Muscle of leg (tissue), 11 donors: ENCODE results near the gene KLC1. TPM values are rescaled to one million over a fixed set of nuclear protein-coding genes. Genes with fewer than 3 reads are reported as not detected.

Source experiments
- DNase-seq: peaks from one replicate; pipeline ENCODE4 v3.0.0; 2013
- H3K27ac ChIP-seq: one replicate; pipeline ENCODE4 v1.5.1; 2013; ENCODE audit warnings: mild to moderate bottlenecking, low read length, control low read depth
- H3K27me3 ChIP-seq: one replicate; pipeline ENCODE4 v1.6.1; 2013; ENCODE audit warnings: low read length; ENCODE audit not compliant: control insufficient read depth, insufficient read depth
- H3K36me3 ChIP-seq: one replicate; pipeline ENCODE4 v1.6.1; 2013; ENCODE audit warnings: low read length; ENCODE audit not compliant: control insufficient read depth, insufficient read depth
- H3K4me1 ChIP-seq: one replicate; pipeline ENCODE4 v1.6.1; 2013; ENCODE audit warnings: low read length; ENCODE audit not compliant: control insufficient read depth, insufficient read depth
- H3K4me3 ChIP-seq: one replicate; pipeline ENCODE4 v1.5.1; 2013; ENCODE audit warnings: low read length, control low read depth
- H3K9me3 ChIP-seq: replicated peaks from 2 replicates; pipeline ENCODE4 v1.6.1; 2013; ENCODE audit warnings: low read depth, low read length; ENCODE audit not compliant: control insufficient read depth
- WGBS: methylation state at CpG from one replicate; pipeline ENCODE4 v1.1.5; 2013; ENCODE audit warnings: missing lambda C conversion rate; ENCODE audit not compliant: insufficient coverage; 5-methylcytosine and 5-hydroxymethylcytosine counted together
- polyA plus RNA-seq, 8 donors: library from polyadenylated mRNA; unstranded; fragments of 120-200 nt; gene quantifications; one replicate each; pipeline versions ENCODE4 v1.2.1 to v1.2.3, GENCODE V29; 2013; ENCODE audit warnings: inconsistent platforms in 1 of 8, low replicate concordance in 1 of 8; ENCODE audit not compliant: insufficient read length in 8 of 8, insufficient read depth in 1 of 8
- total RNA-seq: library from RNA; stranded (reverse); fragments of 120-200 nt; gene quantifications from one replicate; pipeline ENCODE4 v1.2.4, GENCODE V29; 2013

The KLC1 gene
- total and polyA plus RNA-seq, 9 donors: 82.9 to 115 (median 104) TPM

- WGBS: 53% methylated on average over 15 of the region's 16 CpGs
- DNase-seq: peak; percentile 37
- no peak overlapping the region for H3K27ac ChIP-seq
These were observed 5.0 kb upstream of the KLC1 start for GRCh38 chr14:103623883-103624482.

GRCh38 chr14:103624860-103625259 is 4.2 kb upstream of the KLC1 start:
- Histone ChIP-seq H3K4me3 (no peak overlapping the region), H3K9me3 (no peaks in the 10 kb centered on the region), H3K4me1 (peaks cover 40% of the 10 kb centered on the region), H3K27ac (no peak overlapping the region), H3K27me3 (peaks cover 4% of the 10 kb centered on the region), H3K36me3 (no peaks in the 10 kb centered on the region)
- 25% methylated on average over 5 of the region's 10 CpGs for WGBS
- no peak for DNase-seq

More at GRCh38 chr14:103623883-103624482, 5.0 kb upstream of the KLC1 start:
- Histone ChIP-seq H3K27me3 (peaks cover 4% of the 10 kb centered on the region), H3K9me3 (no peaks in the 10 kb centered on the region), H3K36me3 (no peaks in the 10 kb centered on the region), H3K4me3 (no peak overlapping the region), H3K4me1 (peaks cover 40% of the 10 kb centered on the region)

- no peaks in the 10 kb centered on the region for H3K9me3 ChIP-seq
- no peak overlapping the region for H3K27ac ChIP-seq
- 56% methylated on average over 7 of the region's 11 CpGs for WGBS
- no peak overlapping the region for H3K4me3 ChIP-seq
- peaks cover 43% of the 10 kb centered on the region for H3K4me1 ChIP-seq
- no peak for DNase-seq
- H3K36me3 ChIP-seq: no peaks in the 10 kb centered on the region
- peaks cover 4% of the 10 kb centered on the region for H3K27me3 ChIP-seq
These were observed 3.5 kb upstream of the KLC1 start for GRCh38 chr14:103625356-103626095.

GRCh38 chr14:103626146-103626850 is 2.7 kb upstream of the KLC1 start:
- H3K36me3 ChIP-seq: no peaks in the 10 kb centered on the region
- H3K27me3 ChIP-seq: peaks cover 4% of the 10 kb centered on the region
- no peaks in the 10 kb centered on the region for H3K9me3 ChIP-seq
- H3K4me1 ChIP-seq: peaks cover 47% of the 10 kb centered on the region
- 69% methylated on average over 3 of the region's 5 CpGs for WGBS
- peak; percentile 67 for DNase-seq
- no peak overlapping the region for H3K4me3 ChIP-seq
- no peak overlapping the region for H3K27ac ChIP-seq

GRCh38 chr14:103627073-103628025 is 1.7 kb upstream of the KLC1 start:
- Histone ChIP-seq H3K9me3 (no peaks in the 10 kb centered on the region), H3K4me1 (peaks cover 47% of the 10 kb centered on the region), H3K27ac (peak overlapping the region; percentile 96), H3K4me3 (no peak overlapping the region), H3K36me3 (no peaks in the 10 kb centered on the region), H3K27me3 (peaks cover 4% of the 10 kb centered on the region)
- DNase-seq: no peak
- WGBS: 95% methylated on average over 7 of the region's 16 CpGs

- H3K27me3 ChIP-seq: peaks cover 4% of the 10 kb centered on the region
- WGBS: 7% methylated on average over 18 of the region's 31 CpGs
- DNase-seq: peak; percentile 65
- H3K36me3 ChIP-seq: peaks cover 7% of the 10 kb centered on the region
- peak overlapping the region; percentile 96 for H3K27ac ChIP-seq
- H3K4me1 ChIP-seq: peaks cover 47% of the 10 kb centered on the region
- H3K4me3 ChIP-seq: peak overlapping the region; percentile 80
- no peaks in the 10 kb centered on the region for H3K9me3 ChIP-seq
These were observed 759 bp upstream of the KLC1 start for GRCh38 chr14:103628221-103628683.

- Histone ChIP-seq H3K36me3 (peaks cover 10% of the 10 kb centered on the region), H3K9me3 (no peaks in the 10 kb centered on the region), H3K4me1 (peaks cover 38% of the 10 kb centered on the region), H3K27me3 (no peaks in the 10 kb centered on the region), H3K27ac (peak overlapping the region; percentile 96), H3K4me3 (peak overlapping the region; percentile 80)
- WGBS: 0% methylated on average over 71 of the region's 71 CpGs
- DNase-seq: peak; percentile 66
These were observed 601 bp downstream of the KLC1 start for GRCh38 chr14:103629503-103630121.

GRCh38 chr14:103630364-103631108 is 1.5 kb downstream of the KLC1 start:
- Histone ChIP-seq H3K4me1 (peaks cover 28% of the 10 kb centered on the region), H3K27ac (no peak overlapping the region), H3K36me3 (peaks cover 10% of the 10 kb centered on the region), H3K27me3 (no peaks in the 10 kb centered on the region), H3K4me3 (peak overlapping the region; percentile 80), H3K9me3 (no peaks in the 10 kb centered on the region)
- 40% methylated on average over 1 of the region's 5 CpGs for WGBS
- DNase-seq: no peak

GRCh38 chr14:103633391-103633790 is 4.4 kb downstream of the KLC1 start:
- Histone ChIP-seq H3K27ac (no peak overlapping the region), H3K4me1 (peaks cover 11% of the 10 kb centered on the region)
- WGBS: 25% methylated on average over 1 of the region's 1 CpG

More at GRCh38 chr14:103633391-103633790, 4.4 kb downstream of the KLC1 start:
- Histone ChIP-seq H3K9me3 (no peaks in the 10 kb centered on the region), H3K27me3 (no peaks in the 10 kb centered on the region), H3K4me3 (no peak overlapping the region), H3K36me3 (peaks cover 10% of the 10 kb centered on the region)
- DNase-seq: no peak
